Ovary (tissue), 3 donors: ENCODE results near the gene SORD.
"Not testable (repeated sequence)": the region's sequence is repeated elsewhere in the genome, so short reads cannot be mapped to it uniquely, and the experiment has no call there.

Experiments used
- EP300 ChIP-seq: sonication (generic); formaldehyde crosslinking; IDR thresholded peaks from one replicate; pipeline ENCODE4 v1.6.1; 2017; ENCODE audit warnings: antibody characterized with exemption
- POLR2A ChIP-seq: fragments of 450-650 bp; IDR thresholded peaks from one replicate; pipeline ENCODE4 v1.6.1; 2017; ENCODE audit warnings: antibody characterized with exemption, mild to moderate bottlenecking, moderate library complexity
- TF ChIP-seq, protein P1 (sequence below), 3 donors: fragments of 450-650 bp in 2 of 3; fragments of 200-600 bp in 1 of 3; IDR thresholded peaks; one replicate each; pipeline versions ENCODE4 v1.5.1 to v1.8.0; 2016 to 2022; ENCODE audit warnings: antibody characterized with exemption in 3 of 3, mild to moderate bottlenecking in 1 of 3
- donor health status: DM: no; HTN: no; CAD: no.

DNA sequence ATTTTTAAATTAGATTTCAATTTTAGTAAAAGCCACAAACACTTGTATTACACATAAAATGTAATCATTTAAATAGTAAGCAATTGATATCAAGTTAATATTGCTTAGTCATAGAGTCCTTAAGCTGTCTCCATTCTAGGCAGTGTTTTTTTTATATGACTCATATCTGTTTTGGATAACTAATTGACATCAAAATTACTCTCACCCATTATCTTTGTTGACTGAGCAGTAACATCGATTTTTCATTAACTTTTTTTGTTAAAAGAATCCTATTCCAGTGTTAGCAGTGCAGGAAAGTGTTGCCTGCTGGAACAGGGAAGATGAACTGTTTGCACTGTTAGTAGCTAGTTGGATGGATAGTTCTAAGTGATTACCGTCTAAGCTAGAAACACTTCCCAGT lies 45.2 kb upstream of the SORD start:
- TF ChIP-seq POLR2A, EP300: not testable (repeated sequence)
- TF ChIP-seq, protein P1, sequence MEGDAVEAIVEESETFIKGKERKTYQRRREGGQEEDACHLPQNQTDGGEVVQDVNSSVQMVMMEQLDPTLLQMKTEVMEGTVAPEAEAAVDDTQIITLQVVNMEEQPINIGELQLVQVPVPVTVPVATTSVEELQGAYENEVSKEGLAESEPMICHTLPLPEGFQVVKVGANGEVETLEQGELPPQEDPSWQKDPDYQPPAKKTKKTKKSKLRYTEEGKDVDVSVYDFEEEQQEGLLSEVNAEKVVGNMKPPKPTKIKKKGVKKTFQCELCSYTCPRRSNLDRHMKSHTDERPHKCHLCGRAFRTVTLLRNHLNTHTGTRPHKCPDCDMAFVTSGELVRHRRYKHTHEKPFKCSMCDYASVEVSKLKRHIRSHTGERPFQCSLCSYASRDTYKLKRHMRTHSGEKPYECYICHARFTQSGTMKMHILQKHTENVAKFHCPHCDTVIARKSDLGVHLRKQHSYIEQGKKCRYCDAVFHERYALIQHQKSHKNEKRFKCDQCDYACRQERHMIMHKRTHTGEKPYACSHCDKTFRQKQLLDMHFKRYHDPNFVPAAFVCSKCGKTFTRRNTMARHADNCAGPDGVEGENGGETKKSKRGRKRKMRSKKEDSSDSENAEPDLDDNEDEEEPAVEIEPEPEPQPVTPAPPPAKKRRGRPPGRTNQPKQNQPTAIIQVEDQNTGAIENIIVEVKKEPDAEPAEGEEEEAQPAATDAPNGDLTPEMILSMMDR (IDR thresholded peaks at IDR 0.05): not testable (repeated sequence)
